ENCODE data around the gene LDB1. TPM values are rescaled to one million over a fixed set of nuclear protein-coding genes. Genes with fewer than 3 reads are reported as not detected.
A peak's percentile ranks its signal among the peaks of the same experiment; 100 is the strongest.

LDB1 gene
- total RNA-seq, 2 experiments from 2014 or later: 68.5 to 70.9 TPM

DNA sequence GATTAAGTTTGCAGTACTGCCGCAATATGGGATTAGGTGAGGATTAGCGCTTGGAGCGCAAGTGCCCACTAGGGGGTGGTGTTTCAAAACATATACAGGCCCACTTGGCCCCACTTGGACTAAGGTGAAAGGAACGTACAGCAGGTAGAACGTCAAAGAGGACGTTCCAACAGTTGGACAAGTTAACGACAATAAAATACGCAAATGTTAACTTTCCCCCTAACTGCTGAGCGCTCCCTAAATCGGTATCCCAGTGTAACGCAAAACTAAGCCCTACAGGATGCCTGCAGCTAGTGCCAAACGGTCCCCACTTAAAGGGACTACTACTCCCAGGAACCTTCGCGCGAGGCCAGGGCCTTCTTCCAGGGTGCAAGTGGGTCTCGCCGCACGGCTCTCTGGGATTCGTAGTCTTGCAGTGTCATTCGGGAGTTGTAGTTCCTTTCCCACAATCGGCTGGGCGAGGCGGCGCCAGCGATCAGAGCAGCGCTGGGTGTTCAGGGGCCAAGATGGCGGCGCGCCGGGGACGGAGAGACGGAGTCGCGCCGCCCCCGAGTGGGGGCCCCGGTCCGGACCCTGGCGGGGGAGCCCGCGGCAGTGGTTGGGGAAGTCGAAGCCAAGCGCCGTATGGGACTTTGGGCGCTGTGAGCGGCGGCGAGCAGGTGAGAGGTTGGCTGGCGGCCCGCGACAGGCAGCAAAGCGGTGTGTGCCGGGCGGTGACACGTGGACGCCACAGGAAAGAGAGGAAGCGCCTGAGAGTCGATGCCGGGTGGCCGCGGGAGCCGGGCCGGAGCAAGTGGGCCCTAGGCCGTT is 12.6 kb upstream of the LDB1 start, which contains the start of gene PPRC1:
PPRC1 (plus strand) TSS at position 478 of the 810 bp plus-strand sequence; CDS start at position 507, 29 bp downstream.
- TF ChIP-seq, protein P1, sequence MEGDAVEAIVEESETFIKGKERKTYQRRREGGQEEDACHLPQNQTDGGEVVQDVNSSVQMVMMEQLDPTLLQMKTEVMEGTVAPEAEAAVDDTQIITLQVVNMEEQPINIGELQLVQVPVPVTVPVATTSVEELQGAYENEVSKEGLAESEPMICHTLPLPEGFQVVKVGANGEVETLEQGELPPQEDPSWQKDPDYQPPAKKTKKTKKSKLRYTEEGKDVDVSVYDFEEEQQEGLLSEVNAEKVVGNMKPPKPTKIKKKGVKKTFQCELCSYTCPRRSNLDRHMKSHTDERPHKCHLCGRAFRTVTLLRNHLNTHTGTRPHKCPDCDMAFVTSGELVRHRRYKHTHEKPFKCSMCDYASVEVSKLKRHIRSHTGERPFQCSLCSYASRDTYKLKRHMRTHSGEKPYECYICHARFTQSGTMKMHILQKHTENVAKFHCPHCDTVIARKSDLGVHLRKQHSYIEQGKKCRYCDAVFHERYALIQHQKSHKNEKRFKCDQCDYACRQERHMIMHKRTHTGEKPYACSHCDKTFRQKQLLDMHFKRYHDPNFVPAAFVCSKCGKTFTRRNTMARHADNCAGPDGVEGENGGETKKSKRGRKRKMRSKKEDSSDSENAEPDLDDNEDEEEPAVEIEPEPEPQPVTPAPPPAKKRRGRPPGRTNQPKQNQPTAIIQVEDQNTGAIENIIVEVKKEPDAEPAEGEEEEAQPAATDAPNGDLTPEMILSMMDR (IDR thresholded peaks at IDR 0.05): peak; percentile 97
- peaks cover 36% of the 10 kb centered on the region for H3K36me3 Mint-ChIP-seq (ENCODE audit: low read depth)
- ChIA-PET CTCF (interaction anchor here (0.7 to 3.2 kb wide), 12 partner anchors 11 to 290 kb away, joined by 3 to 40 read pairs (median 4); partner anchors contain the start of genes LDB1 and NOLC1), POLR2A (interaction anchor here (1.2 to 2.0 kb wide), 4 partner anchors 10 to 21 kb away, joined by 4 to 12 read pairs (median 7); no protein-coding TSS in a partner anchor)
- H3K27me3 Mint-ChIP-seq: no peaks in the 10 kb centered on the region
- DNase-seq: peak; percentile 99
- peak; percentile 95 for ATAC-seq
- H3K27ac Mint-ChIP-seq: peak within 1 kb of the TSS; percentile 97
- peak within 1 kb of the TSS; percentile 99 for H3K4me3 Mint-ChIP-seq
- intact Hi-C loops (cut with micrococcal nuclease): loop anchor here (2.0 kb wide), 1 partner anchor 20 kb away; the partner anchor contains the start of gene NOLC1
- no peaks in the 10 kb centered on the region for H3K9me3 Mint-ChIP-seq
- peaks cover 36% of the 10 kb centered on the region for H3K4me1 Mint-ChIP-seq (ENCODE audit: low read depth)

DNA sequence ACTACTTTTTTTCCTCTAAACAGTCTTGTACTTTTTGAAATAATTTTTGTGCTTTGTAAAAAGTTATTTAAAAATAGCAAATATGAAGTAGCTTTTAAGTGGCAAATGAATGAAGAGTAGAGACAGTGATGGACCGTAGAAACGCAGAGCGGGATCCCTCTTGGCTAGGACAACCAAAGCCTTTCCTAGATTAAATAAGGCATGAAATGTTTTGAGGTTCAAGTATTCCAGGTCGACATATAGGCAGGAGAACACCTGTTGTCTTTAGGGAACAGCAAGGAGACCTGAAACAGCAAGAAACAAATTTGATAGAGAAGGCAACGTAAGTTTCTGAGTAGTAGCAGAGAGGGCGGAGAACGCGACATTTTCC is 12.0 kb upstream of the LDB1 start:
- ChIA-PET CTCF (interaction anchor here (0.7 to 3.2 kb wide), 14 partner anchors 10 to 290 kb away, joined by 3 to 40 read pairs (median 4); partner anchors contain the start of genes LDB1 and NOLC1), POLR2A (interaction anchor here (0.7 to 2.0 kb wide), 6 partner anchors 9 to 22 kb away, joined by 4 to 12 read pairs (median 6); partner anchors contain the start of gene NOLC1)
- TF ChIP-seq, protein P1 (IDR thresholded peaks at IDR 0.05): no peak
- Mint-ChIP-seq H3K4me3 (peak overlapping the region; percentile 99), H3K4me1 (ENCODE audit: low read depth) (peaks cover 31% of the 10 kb centered on the region), H3K9me3 (no peaks in the 10 kb centered on the region), H3K27ac (peak overlapping the region; percentile 97), H3K36me3 (ENCODE audit: low read depth) (peaks cover 30% of the 10 kb centered on the region), H3K27me3 (no peaks in the 10 kb centered on the region)
- DNase-seq: no peak
- intact Hi-C loops (cut with micrococcal nuclease): loop anchor here (2.0 kb wide), 1 partner anchor 21 kb away; the partner anchor contains the start of gene NOLC1
- no peak for ATAC-seq

DNA sequence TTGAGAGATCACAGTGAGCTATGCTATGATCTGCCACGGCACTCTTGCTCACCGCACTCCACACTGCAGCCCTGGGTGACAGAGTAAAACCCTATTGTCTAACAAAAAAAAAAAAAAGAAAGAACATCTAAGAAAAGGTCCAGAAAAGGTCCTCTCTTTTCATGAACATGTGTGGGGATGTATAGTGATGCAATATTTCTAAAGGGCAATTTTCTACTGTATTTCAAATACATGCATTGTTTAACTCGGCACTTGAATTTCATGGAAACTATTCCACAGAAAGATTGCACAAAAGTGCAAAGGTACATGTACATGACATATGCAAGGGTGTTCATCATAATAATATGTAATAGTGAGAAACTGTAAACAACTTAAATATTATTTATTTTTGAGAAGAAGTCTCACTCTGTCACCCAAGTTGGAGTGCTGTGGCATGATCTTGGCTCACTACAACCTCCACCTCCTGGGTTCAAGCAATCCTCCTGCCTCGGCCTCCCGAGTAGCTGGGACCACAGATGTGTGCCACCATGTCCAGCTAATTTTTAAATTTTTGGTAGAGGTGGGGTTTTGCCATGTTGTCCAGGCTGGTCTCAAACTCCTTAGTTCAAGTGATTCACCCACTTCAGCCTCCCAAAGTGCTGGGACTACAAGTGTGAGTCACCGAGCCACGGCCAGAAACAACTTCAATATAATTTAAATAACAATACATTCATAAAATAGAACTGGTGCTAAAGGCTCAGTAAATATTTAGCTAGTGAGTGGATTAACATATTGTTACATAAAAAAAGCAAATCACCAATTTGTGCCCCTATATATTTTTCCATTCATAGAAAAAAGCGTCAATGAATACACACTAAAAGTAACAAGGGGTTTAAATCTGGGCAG is 11.4 kb upstream of the LDB1 start:
- intact Hi-C loops (cut with micrococcal nuclease): loop anchor here (2.0 kb wide), 1 partner anchor 21 kb away; the partner anchor contains the start of gene NOLC1
- ChIA-PET POLR2A (interaction anchor here (0.7 to 2.0 kb wide), 6 partner anchors 8 to 22 kb away, joined by 4 to 12 read pairs (median 6); partner anchors contain the start of gene NOLC1), CTCF (interaction anchor here (0.7 to 3.2 kb wide), 15 partner anchors 9 to 291 kb away, joined by 3 to 40 read pairs (median 4); partner anchors contain the start of genes LDB1 and NOLC1)
- Mint-ChIP-seq H3K4me3 (peak overlapping the region; percentile 99), H3K27ac (peak overlapping the region; percentile 97), H3K27me3 (no peaks in the 10 kb centered on the region), H3K9me3 (no peaks in the 10 kb centered on the region), H3K36me3 (ENCODE audit: low read depth) (peaks cover 30% of the 10 kb centered on the region), H3K4me1 (ENCODE audit: low read depth) (peaks cover 27% of the 10 kb centered on the region)
- ATAC-seq: no peak
- no peak for DNase-seq
- TF ChIP-seq, protein P1 (IDR thresholded peaks at IDR 0.05): no peak

DNA sequence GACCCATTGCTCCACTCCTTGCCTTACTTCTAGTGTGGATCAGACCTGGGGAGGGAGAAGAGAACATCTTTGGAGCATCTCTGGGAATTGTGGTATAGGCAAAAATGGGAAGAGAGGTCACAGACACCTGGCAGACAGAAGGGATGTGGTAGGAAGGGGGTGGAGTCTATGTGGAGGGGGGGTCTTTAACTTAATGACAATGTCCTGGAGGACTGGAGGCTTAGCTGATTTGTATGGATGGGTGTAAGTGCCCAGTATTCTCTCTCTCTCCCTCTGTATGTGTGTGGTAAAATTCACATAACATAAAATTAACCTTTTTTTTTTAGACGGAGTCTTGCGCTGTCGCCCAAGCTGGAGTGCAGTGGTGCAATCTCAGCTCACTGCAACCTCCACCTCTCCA is 3.1 kb upstream of the LDB1 start:
- ATAC-seq: no peak
- no peak overlapping the region for H3K4me3 Mint-ChIP-seq
- POLR2A ChIA-PET: interaction anchor here (0.6 to 2.7 kb wide), 8 partner anchors 9 to 122 kb away, joined by 3 to 16 read pairs (median 6); partner anchors contain the start of genes GBF1 and PPRC1

More for the DNA sequence above, 3.1 kb upstream of the LDB1 start:
- Mint-ChIP-seq H3K4me1 (ENCODE audit: low read depth) (peaks cover 14% of the 10 kb centered on the region), H3K27ac (no peak overlapping the region), H3K9me3 (no peaks in the 10 kb centered on the region), H3K36me3 (ENCODE audit: low read depth) (peaks cover 5% of the 10 kb centered on the region), H3K27me3 (no peaks in the 10 kb centered on the region)
- CTCF ChIA-PET: interaction anchor here (0.6 to 4.5 kb wide), 5 partner anchors 8 to 46 kb away, joined by 3 to 40 read pairs (median 3); partner anchors contain the start of gene PPRC1
- intact Hi-C loops (cut with micrococcal nuclease): no loop called here
- DNase-seq: no peak
- TF ChIP-seq, protein P1 (IDR thresholded peaks at IDR 0.05): no peak

Data from activated CD8-positive, alpha-beta T cell treated with anti-CD3 and anti-CD28 coated beads for 36 hours (primary cell).